Measurements from ENCODE around the gene CNIH4.
"Not testable (repeated sequence)": the region's sequence is repeated elsewhere in the genome, so short reads cannot be mapped to it uniquely, and the experiment has no call there.

The CNIH4 gene

DNA sequence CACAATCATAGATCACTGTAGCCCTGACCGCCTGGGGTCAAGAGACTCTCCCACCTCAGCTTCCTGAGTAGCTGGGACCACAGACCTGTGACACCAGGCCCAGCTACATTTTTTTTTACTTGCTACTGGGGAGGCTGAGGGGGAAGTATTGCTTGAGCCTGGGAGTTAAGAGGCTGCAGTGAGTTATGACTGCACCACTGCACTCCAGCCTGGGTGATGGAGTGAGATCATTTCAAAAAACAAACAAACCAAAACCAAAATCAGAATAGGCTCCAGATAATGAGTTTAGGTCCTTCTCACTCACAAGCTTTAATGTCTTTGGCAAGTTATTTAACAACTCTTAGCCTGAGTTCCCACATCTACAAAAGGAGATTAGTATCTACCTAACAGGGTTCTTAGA lies 55.1 kb downstream of the CNIH4 start:
- no peak overlapping the region for H3K4me3 ChIP-seq (ENCODE audit: low read depth, low read length)
- TF ChIP-seq, protein P1, sequence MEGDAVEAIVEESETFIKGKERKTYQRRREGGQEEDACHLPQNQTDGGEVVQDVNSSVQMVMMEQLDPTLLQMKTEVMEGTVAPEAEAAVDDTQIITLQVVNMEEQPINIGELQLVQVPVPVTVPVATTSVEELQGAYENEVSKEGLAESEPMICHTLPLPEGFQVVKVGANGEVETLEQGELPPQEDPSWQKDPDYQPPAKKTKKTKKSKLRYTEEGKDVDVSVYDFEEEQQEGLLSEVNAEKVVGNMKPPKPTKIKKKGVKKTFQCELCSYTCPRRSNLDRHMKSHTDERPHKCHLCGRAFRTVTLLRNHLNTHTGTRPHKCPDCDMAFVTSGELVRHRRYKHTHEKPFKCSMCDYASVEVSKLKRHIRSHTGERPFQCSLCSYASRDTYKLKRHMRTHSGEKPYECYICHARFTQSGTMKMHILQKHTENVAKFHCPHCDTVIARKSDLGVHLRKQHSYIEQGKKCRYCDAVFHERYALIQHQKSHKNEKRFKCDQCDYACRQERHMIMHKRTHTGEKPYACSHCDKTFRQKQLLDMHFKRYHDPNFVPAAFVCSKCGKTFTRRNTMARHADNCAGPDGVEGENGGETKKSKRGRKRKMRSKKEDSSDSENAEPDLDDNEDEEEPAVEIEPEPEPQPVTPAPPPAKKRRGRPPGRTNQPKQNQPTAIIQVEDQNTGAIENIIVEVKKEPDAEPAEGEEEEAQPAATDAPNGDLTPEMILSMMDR (IDR thresholded peaks at IDR 0.05; ENCODE audit: low read depth, low read length), result no peak
- DNase-seq (ENCODE audit: low read depth, low spot score), result no peak
- in situ Hi-C loops (cut with HindIII; ENCODE audit: low sequenced_read_pairs), result no loop called here

DNA sequence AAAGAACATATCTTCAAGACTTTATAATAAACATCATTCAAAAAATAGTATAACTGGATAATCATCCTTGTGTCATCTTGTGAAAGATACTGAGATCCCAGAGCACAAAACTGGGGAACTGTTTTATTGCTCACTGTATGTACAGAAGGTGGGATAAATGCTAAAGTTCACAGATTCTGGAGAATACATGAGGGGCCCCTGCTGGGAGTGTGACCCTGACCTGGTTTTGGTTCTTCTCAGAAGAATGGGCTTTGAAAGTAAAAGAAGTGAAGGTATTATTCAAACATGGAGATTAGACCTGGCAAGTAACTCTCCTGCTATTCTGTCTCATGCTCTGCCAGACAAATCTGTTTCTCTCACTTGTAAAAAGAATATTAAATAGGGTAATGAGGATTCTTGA lies 63.4 kb downstream of the CNIH4 start:
- DNase-seq (ENCODE audit: low read depth, low spot score), result no peak
- in situ Hi-C loops (cut with HindIII; ENCODE audit: low sequenced_read_pairs), result loop anchor here (10.0 kb wide), 1 partner anchor 45 kb away; no protein-coding TSS in a partner anchor
- TF ChIP-seq, protein P1 (IDR thresholded peaks at IDR 0.05; ENCODE audit: low read depth, low read length), result no peak

DNA sequence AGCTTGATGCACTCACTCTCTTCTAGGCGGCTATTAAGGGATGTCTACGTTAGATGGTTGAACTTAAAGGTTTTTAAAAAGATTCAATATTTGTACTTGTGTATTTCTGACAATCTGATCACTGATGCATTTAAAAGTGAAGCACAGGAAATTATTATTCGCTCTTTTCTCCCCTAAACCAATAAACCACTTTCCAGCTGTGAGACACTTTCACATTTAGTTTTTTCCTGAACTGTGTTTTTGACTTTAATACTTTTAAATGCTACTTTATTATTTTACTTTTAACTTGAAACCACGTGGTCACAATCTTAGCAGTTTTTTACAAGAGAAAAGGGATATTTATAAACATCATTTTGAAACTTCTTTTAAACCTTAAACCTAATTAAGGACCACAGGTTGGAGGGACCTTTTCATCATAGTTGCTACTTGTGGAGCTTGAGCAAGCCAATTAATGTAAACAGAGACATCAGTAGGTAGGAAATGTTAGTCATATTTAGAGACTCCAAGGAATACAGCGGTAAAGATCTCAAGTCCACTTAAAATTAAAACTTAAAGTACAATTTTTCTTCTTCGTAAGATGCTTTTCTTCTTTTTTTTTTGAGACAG lies 68.7 kb downstream of the CNIH4 start:
- DNase-seq (ENCODE audit: low read depth, low spot score), result no peak
- in situ Hi-C loops (cut with HindIII; ENCODE audit: low sequenced_read_pairs), result loop anchor here (10.0 kb wide), 1 partner anchor 51 kb away; no protein-coding TSS in a partner anchor
- TF ChIP-seq, protein P1 (IDR thresholded peaks at IDR 0.05; ENCODE audit: low read depth, low read length), result no peak
- H3K4me3 ChIP-seq (ENCODE audit: low read depth, low read length), result no peak overlapping the region

More for the DNA sequence above, 63.4 kb downstream of the CNIH4 start:
- no peak overlapping the region for H3K4me3 ChIP-seq (ENCODE audit: low read depth, low read length)

GRCh38 chr1:224426869-224427268 lies 70.2 kb downstream of the CNIH4 start:
- not testable (repeated sequence) for H3K4me3 ChIP-seq (ENCODE audit: low read depth, low read length); DNase-seq (ENCODE audit: low read depth, low spot score)
- in situ Hi-C loops (cut with HindIII; ENCODE audit: low sequenced_read_pairs), result loop anchor here (10.0 kb wide), 1 partner anchor 52 kb away; no protein-coding TSS in a partner anchor

GRCh38 chr1:224427346-224427745 lies 70.7 kb downstream of the CNIH4 start:
- no peak overlapping the region for H3K4me3 ChIP-seq (ENCODE audit: low read depth, low read length)
- in situ Hi-C loops (cut with HindIII; ENCODE audit: low sequenced_read_pairs), result loop anchor here (10.0 kb wide), 1 partner anchor 53 kb away; no protein-coding TSS in a partner anchor
- TF ChIP-seq, protein P1 (IDR thresholded peaks at IDR 0.05; ENCODE audit: low read depth, low read length), result no peak
- DNase-seq (ENCODE audit: low read depth, low spot score), result peak; percentile 86

- H3K4me3 ChIP-seq (ENCODE audit: low read depth, low read length); DNase-seq (ENCODE audit: low read depth, low spot score): not testable (repeated sequence)
- in situ Hi-C loops (cut with HindIII; ENCODE audit: low sequenced_read_pairs), result loop anchor here (10.0 kb wide), 1 partner anchor 54 kb away; no protein-coding TSS in a partner anchor
Measured at GRCh38 chr1:224428713-224429112, 72.0 kb downstream of the CNIH4 start.
